ENCODE data around the gene ANLN. TPM values are rescaled to one million over a fixed set of nuclear protein-coding genes. Genes with fewer than 3 reads are reported as not detected.
"Not testable (repeated sequence)": the region's sequence is repeated elsewhere in the genome, so short reads cannot be mapped to it uniquely, and the experiment has no call there.

The ANLN gene
- total and polyA plus RNA-seq, 2 donors from 2014 or later, result 0.17 to 1.2 TPM

GRCh38 chr7:36379831-36380504 lies 9.7 kb upstream of the ANLN start:
- no peak overlapping the region for H3K27ac ChIP-seq (ENCODE audit: low read depth in 2 of 2, low read length in 2 of 2)
- H3K9me3 ChIP-seq (ENCODE audit: control insufficient read depth in 2 of 3, insufficient read depth in 1 of 3, low read length in 3 of 3), result no peaks in the 10 kb centered on the region
- H3K27me3 ChIP-seq (ENCODE audit: control insufficient read depth, insufficient read depth, low read length), result no peaks in the 10 kb centered on the region
- no peak for DNase-seq
- no peak overlapping the region for H3K4me3 ChIP-seq (ENCODE audit: low read length in 3 of 3)
- no peak for TF ChIP-seq CTCF (IDR thresholded peaks at IDR 0.05; ENCODE audit: borderline replicate concordance, extremely low read depth, insufficient read depth)
- intact Hi-C loops (cut with DNase I), result no loop called here
- no peaks in the 10 kb centered on the region for H3K4me1 ChIP-seq (ENCODE audit: control insufficient read depth in 2 of 3, insufficient read depth in 2 of 3, low read depth in 1 of 3, low read length in 3 of 3)
- no peak for FAIRE-seq
- H3K9ac ChIP-seq (ENCODE audit: low read length in 3 of 3), result no peak overlapping the region
- H3K36me3 ChIP-seq (ENCODE audit: control insufficient read depth in 2 of 3, insufficient read depth in 3 of 3, low read length in 3 of 3), result no peaks in the 10 kb centered on the region

- Histone ChIP-seq H3K4me1 (ENCODE audit: control insufficient read depth in 2 of 3, insufficient read depth in 2 of 3, low read depth in 1 of 3, low read length in 3 of 3) (no peaks in the 10 kb centered on the region), H3K36me3 (ENCODE audit: control insufficient read depth in 2 of 3, insufficient read depth in 3 of 3, low read length in 3 of 3) (no peaks in the 10 kb centered on the region), H3K27ac (ENCODE audit: low read depth in 2 of 2, low read length in 2 of 2) (no peak overlapping the region), H3K9me3 (ENCODE audit: control insufficient read depth in 2 of 3, insufficient read depth in 1 of 3, low read length in 3 of 3) (no peaks in the 10 kb centered on the region), H3K9ac (ENCODE audit: low read length in 3 of 3) (no peak overlapping the region), H3K4me3 (ENCODE audit: low read length in 3 of 3) (no peak overlapping the region), H3K27me3 (ENCODE audit: control insufficient read depth, insufficient read depth, low read length) (no peaks in the 10 kb centered on the region)
- FAIRE-seq (no peak), DNase-seq (no peak)
- intact Hi-C loops (cut with DNase I), result no loop called here
- TF ChIP-seq CTCF (IDR thresholded peaks at IDR 0.05; ENCODE audit: borderline replicate concordance, extremely low read depth, insufficient read depth), result no peak
Measured at GRCh38 chr7:36381056-36381455, 8.6 kb upstream of the ANLN start.

GRCh38 chr7:36383284-36383683 lies 6.4 kb upstream of the ANLN start:
- H3K36me3 ChIP-seq (ENCODE audit: control insufficient read depth in 2 of 3, insufficient read depth in 3 of 3, low read length in 3 of 3); H3K9ac ChIP-seq (ENCODE audit: low read length in 3 of 3); DNase-seq; H3K27me3 ChIP-seq (ENCODE audit: control insufficient read depth, insufficient read depth, low read length); H3K9me3 ChIP-seq (ENCODE audit: control insufficient read depth in 2 of 3, insufficient read depth in 1 of 3, low read length in 3 of 3); intact Hi-C loops (cut with DNase I); H3K4me1 ChIP-seq (ENCODE audit: control insufficient read depth in 2 of 3, insufficient read depth in 2 of 3, low read depth in 1 of 3, low read length in 3 of 3); FAIRE-seq; H3K27ac ChIP-seq (ENCODE audit: low read depth in 2 of 2, low read length in 2 of 2); H3K4me3 ChIP-seq (ENCODE audit: low read length in 3 of 3): not testable (repeated sequence)

- H3K27me3 ChIP-seq (ENCODE audit: control insufficient read depth, insufficient read depth, low read length); H3K9ac ChIP-seq (ENCODE audit: low read length in 3 of 3); H3K4me3 ChIP-seq (ENCODE audit: low read length in 3 of 3); FAIRE-seq; H3K9me3 ChIP-seq (ENCODE audit: control insufficient read depth in 2 of 3, insufficient read depth in 1 of 3, low read length in 3 of 3); DNase-seq; H3K36me3 ChIP-seq (ENCODE audit: control insufficient read depth in 2 of 3, insufficient read depth in 3 of 3, low read length in 3 of 3); H3K4me1 ChIP-seq (ENCODE audit: control insufficient read depth in 2 of 3, insufficient read depth in 2 of 3, low read depth in 1 of 3, low read length in 3 of 3); H3K27ac ChIP-seq (ENCODE audit: low read depth in 2 of 2, low read length in 2 of 2); intact Hi-C loops (cut with DNase I): not testable (repeated sequence)
Measured at GRCh38 chr7:36385646-36386045, 4.0 kb upstream of the ANLN start.

Measured in kidney (tissue), 14 donors.